Pancreas (tissue), 10 donors: ENCODE data around the gene ZNF768. TPM values are rescaled to one million over a fixed set of nuclear protein-coding genes. Genes with fewer than 3 reads are reported as not detected.
A peak's percentile ranks its signal among the peaks of the same experiment; 100 is the strongest.
"Not testable (repeated sequence)": the region's sequence is repeated elsewhere in the genome, so short reads cannot be mapped to it uniquely, and the experiment has no call there.

Experiments used
- ATAC-seq, 4 donors: fragments of 200-7000 bp; cut with Tn5 transposase; one replicate each; pipeline versions ENCODE4 v1.8.0 to v1.9.1; 2020; ENCODE audit warnings: mild to moderate bottlenecking in 4 of 4, moderate library complexity in 4 of 4
- DNase-seq, 6 donors: peaks; one replicate each; pipeline ENCODE4 v3.0.0-alpha.2; 2020
- FAIRE-seq: peaks from 2 replicates; lab custom pipeline; 2012; peaks lifted over from hg19 to GRCh38; lab: Jason Lieb, UNC
- H3K27ac ChIP-seq, 4 donors: fragments of 200-600 bp; sonication (generic); 1 replicate in 3 of 4; 2 replicates in 1 of 4; pipeline versions ENCODE4 v1.5.0 to v1.8.0; 2020
- H3K27me3 ChIP-seq, 4 donors: fragments of 200-600 bp; one replicate each; pipeline ENCODE4 v1.8.0; 2021
- H3K36me3 ChIP-seq, 3 donors: fragments of 200-600 bp; sonication (generic) in 1 of 3; one replicate each; pipeline versions ENCODE4 v1.5.0 to v1.8.0; 2020 to 2021
- H3K4me1 ChIP-seq, 3 donors: fragments of 200-600 bp; one replicate each; pipeline ENCODE4 v1.8.0; 2021
- H3K4me3 ChIP-seq, 4 donors: fragments of 200-600 bp; sonication (generic) in 2 of 4; one replicate each; pipeline versions ENCODE4 v1.5.0 to v1.8.0; 2020 to 2021
- H3K9me3 ChIP-seq, 4 donors: fragments of 200-600 bp; one replicate each; pipeline ENCODE4 v1.8.0; 2021
- WGBS, 2 donors: extraction: QIAGEN DNeasy Blood & Tissue Kit; methylation state at CpG; one replicate each; pipeline ENCODE4 v1.1.7; 2013; 5-methylcytosine and 5-hydroxymethylcytosine counted together
- intact Hi-C, 3 donors: fragments of 100-400 bp; cut with DNase I; formaldehyde crosslinking; loops; one replicate each; pipeline versions ENCODE4 v1.11.1 to v1.14.2; 2022
- microRNA-seq, 2 donors: library from miRNA; unstranded; fragments of <30 nt; microRNA quantifications; one replicate each; pipeline versions ENCODE4 to v1.1.0, GENCODE V29; 2019 to 2020
- polyA plus RNA-seq, 2 donors: library from polyadenylated mRNA; stranded (reverse); fragments of 200-250 nt; gene quantifications; one replicate each; pipeline ENCODE4 v1.2.3, GENCODE V29; 2013
- total RNA-seq, 6 donors: library from RNA; stranded (reverse); fragmentation: NEBNext Ultra II Directional in 4 of 6; extraction: Animal tissue kit (Norgen Biotek cat#: 25700) in 4 of 6; gene quantifications; one replicate each; pipeline versions ENCODE4 v1.2.1 to v1.2.4, GENCODE V29; 2021 to 2023
- TF ChIP-seq, protein P1 (sequence below), 4 donors: fragments of 200-600 bp; sonication (generic) in 3 of 4; IDR thresholded peaks; one replicate each; pipeline versions ENCODE4 v1.5.0 to v1.8.0; 2021; ENCODE audit warnings: antibody characterized with exemption in 4 of 4
- donor health status: healthy with polysubstance abuse.
- donor health status: DM: no; HTN: no; CAD: no; lungs with moderate emphysema.
- donor health status: DM: no; HTN: no; CAD: no.
- donor health status: control.
- donor health status: control.
- donor health status: Bipolar disorder and iron deficiency.
- donor health status: DM: yes; HTN: yes; CAD: no.
- donor health status: DM: no; HTN: no; CAD: no.
- donor health status: DM: no; HTN: no; CAD: no.
- donor health status: DM: yes; HTN: yes; CAD: no.

The ZNF768 gene
- total and polyA plus RNA-seq, 8 donors = 11.7 to 31.4 (median 15.4) TPM

DNA sequence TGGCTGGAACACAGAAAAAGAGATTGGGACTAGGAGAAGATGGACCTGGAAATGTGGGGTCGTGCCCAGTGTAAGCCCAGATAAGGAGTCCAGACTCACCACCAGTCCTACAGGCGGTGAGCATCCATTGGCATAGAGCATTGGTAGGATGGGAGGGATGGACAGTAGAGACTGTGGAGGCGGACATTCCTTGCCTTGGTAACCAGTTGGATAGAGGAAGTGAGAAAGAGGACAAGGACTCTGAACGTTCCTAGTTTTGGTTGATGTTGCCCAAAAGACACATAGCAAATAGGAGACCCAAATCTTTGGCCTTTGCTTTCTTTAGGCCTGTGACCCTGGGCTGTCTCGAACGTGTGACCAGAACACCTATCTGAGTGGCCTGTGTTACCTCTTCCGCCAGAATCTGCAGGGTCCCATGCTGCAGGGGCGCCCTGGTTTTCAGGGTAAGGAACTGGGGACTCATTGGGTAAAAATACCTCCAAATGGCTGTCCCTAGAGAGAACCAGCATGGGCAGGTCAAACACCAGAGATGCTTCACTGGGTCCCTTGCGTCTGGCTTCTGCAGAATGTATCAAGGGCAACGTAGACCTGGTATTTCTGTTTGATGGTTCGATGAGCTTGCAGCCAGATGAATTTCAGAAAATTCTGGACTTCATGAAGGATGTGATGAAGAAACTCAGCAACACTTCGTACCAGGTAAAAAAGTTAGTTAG, 47.4 kb downstream of the ZNF768 start:
- Histone ChIP-seq H3K4me1 (no peaks in the 10 kb centered on the region), H3K27ac (no peak overlapping the region), H3K36me3 (no peaks in the 10 kb centered on the region), H3K4me3 (no peak overlapping the region), H3K27me3 (peaks cover 0 to under 1% (median 0%) of the 10 kb centered on the region in 4 donors), H3K9me3 (no peaks in the 10 kb centered on the region)
- FAIRE-seq (no peak), ATAC-seq (no peak), DNase-seq (no peak)
- intact Hi-C loops = no loop called here
- 73 to 84% methylated on average over 12 of the region's 12 CpGs for WGBS, 2 donors
- TF ChIP-seq, protein P1, sequence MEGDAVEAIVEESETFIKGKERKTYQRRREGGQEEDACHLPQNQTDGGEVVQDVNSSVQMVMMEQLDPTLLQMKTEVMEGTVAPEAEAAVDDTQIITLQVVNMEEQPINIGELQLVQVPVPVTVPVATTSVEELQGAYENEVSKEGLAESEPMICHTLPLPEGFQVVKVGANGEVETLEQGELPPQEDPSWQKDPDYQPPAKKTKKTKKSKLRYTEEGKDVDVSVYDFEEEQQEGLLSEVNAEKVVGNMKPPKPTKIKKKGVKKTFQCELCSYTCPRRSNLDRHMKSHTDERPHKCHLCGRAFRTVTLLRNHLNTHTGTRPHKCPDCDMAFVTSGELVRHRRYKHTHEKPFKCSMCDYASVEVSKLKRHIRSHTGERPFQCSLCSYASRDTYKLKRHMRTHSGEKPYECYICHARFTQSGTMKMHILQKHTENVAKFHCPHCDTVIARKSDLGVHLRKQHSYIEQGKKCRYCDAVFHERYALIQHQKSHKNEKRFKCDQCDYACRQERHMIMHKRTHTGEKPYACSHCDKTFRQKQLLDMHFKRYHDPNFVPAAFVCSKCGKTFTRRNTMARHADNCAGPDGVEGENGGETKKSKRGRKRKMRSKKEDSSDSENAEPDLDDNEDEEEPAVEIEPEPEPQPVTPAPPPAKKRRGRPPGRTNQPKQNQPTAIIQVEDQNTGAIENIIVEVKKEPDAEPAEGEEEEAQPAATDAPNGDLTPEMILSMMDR (IDR thresholded peaks at IDR 0.05) = no peak

DNA sequence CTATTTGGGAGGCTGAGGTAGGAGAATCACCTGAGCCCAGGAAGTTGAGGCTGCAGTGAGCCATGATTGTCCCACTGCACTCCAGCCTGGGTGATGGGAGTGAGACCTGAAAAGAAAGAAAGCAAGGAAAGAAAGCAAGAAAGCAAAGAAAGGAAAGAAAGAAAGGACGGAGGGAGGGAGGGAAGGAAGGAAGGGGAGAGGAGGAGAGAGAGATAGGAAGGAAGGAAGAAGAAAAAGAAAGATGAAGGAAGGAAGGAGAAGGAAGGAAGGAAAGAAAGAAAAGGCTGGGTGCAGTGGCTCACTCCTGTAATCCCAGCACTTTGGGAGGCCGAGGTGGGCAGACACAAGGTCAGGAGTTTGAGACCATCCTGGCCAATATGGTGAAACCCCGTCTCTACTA, 48.6 kb downstream of the ZNF768 start:
- H3K9me3 ChIP-seq, H3K4me1 ChIP-seq, DNase-seq, FAIRE-seq, ATAC-seq, H3K27ac ChIP-seq, intact Hi-C loops, H3K27me3 ChIP-seq, H3K36me3 ChIP-seq, H3K4me3 ChIP-seq: not testable (repeated sequence)
- WGBS, 2 donors = 73 to 88% methylated on average over 3 of the region's 3 CpGs

DNA sequence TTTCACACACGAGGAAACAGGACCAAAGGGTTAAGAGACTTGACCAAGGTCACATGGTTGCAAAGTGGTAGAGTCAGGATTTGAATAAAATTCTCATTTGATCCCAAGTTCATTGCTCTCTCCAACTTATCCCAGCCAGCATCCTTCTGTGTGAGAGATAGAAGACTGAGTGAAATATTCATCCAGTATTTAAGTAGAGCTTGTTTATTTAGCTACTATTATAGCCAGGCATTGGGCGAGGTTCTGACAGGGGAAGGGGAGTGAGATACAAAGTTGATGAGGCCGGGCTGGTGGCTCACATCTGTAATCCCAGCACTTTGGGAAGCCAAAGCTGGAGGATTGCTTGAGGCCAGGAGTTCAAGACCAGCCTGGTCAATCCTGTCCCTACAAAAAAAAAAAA, 49.4 kb downstream of the ZNF768 start:
- Histone ChIP-seq H3K4me3 (no peak overlapping the region), H3K9me3 (no peaks in the 10 kb centered on the region), H3K4me1 (no peaks in the 10 kb centered on the region), H3K36me3 (no peaks in the 10 kb centered on the region), H3K27me3 (peaks cover 0 to 6% (median 0%) of the 10 kb centered on the region in 4 donors), H3K27ac (no peak overlapping the region)
- DNase-seq = no peak
- TF ChIP-seq, protein P1 (IDR thresholded peaks at IDR 0.05) = no peak
- intact Hi-C loops = no loop called here
- no peak for FAIRE-seq
- ATAC-seq = no peak
- WGBS, 2 donors = 44 to 56% methylated on average over 3 of the region's 3 CpGs

DNA sequence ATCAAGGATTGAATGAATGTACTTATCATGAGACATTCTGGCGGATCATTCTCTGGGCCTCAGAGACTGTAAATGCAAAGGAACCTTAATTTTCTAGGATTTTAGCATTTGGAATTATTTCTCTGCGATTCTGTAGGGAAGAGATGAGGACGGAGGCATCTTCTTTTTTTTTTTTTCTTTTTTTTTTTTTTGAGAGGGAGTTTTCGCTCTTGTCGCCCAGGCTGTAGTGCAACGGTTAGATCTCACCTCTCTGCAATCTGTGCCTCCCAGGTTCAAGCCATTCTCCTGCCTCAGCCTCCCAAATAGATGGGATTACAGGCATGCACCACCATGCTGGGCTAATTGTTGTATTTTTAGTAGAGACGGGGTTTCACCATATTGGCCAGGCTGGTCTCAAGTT, 51.7 kb downstream of the ZNF768 start:
- TF ChIP-seq, protein P1 (IDR thresholded peaks at IDR 0.05) = no peak
- Histone ChIP-seq H3K4me1 (no peaks in the 10 kb centered on the region), H3K27ac (no peak overlapping the region), H3K27me3 (peaks cover 0 to 6% (median 0%) of the 10 kb centered on the region in 4 donors), H3K36me3 (no peaks in the 10 kb centered on the region), H3K9me3 (no peaks in the 10 kb centered on the region), H3K4me3 (no peak overlapping the region)
- FAIRE-seq = no peak
- 80 to 84% methylated on average over 7 of the region's 7 CpGs for whole genome bisulfite sequencing, 2 donors
- intact Hi-C loops = no loop called here
- no peak for ATAC-seq
- DNase-seq = no peak

DNA sequence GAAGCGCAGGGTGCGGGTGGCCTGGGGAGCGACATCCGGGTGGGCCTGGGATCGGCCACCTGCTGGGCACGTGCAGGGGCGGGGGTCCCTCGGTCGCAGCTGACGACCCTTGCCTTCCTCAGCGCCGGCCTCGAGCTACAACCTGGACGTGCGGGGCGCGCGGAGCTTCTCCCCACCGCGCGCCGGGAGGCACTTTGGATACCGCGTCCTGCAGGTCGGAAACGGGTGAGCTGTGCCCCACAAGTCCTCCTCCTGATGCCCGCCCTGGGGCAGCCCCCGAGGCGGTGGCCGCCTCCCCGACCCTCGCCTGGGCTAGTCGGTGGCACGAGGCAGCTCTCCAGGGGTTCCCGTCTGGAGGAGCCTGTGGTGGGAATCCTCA, 52.3 kb downstream of the ZNF768 start:
- ATAC-seq (no peak), DNase-seq (peak in 1 of 6 donors; percentile 54), FAIRE-seq (no peak)
- TF ChIP-seq, protein P1 (IDR thresholded peaks at IDR 0.05) = no peak
- Histone ChIP-seq H3K9me3 (no peaks in the 10 kb centered on the region), H3K4me3 (peak overlapping the region in 1 of 4 donors; percentile 20), H3K36me3 (no peaks in the 10 kb centered on the region), H3K4me1 (no peaks in the 10 kb centered on the region), H3K27ac (no peak overlapping the region), H3K27me3 (peaks cover 0 to 6% (median 0%) of the 10 kb centered on the region in 4 donors)
- intact Hi-C loops = no loop called here
- 18 to 23% methylated on average over 34 to 35 of the region's 35 CpGs for WGBS, 2 donors

Small RNA genes within 50 kb of the gene (microRNA-seq; reads per million reads assigned to microRNA genes)
- 0 reads per million in 2 donors for gene MIR4518

Other genes starting within 250 kb of the ZNF768 start
- gene CD2BP2, start 171.3 kb downstream of the ZNF768 start, total RNA-seq = 10 to 100 TPM; 24.8 to 36.5 (median 29.6) TPM
- 10 to 100 TPM; 29.2 to 34.5 TPM for gene CD2BP2, start 171.3 kb downstream of the ZNF768 start, polyA plus RNA-seq
- 10 to 100 TPM; 14.5 to 23.3 (median 15.2) TPM for gene TBC1D10B, start 156.1 kb downstream of the ZNF768 start, total RNA-seq
- 10 to 100 TPM; 26.9 to 28.2 TPM for gene TBC1D10B, start 156.1 kb downstream of the ZNF768 start, polyA plus RNA-seq
- under 1 TPM in 3 of 6 donors, not detected in 3; 0.24 to 0.84 (median 0.38) TPM for gene MYL11, start 151.8 kb downstream of the ZNF768 start, total RNA-seq
- gene MYL11, start 151.8 kb downstream of the ZNF768 start, polyA plus RNA-seq = under 1 TPM; 0.30 to 0.31 TPM
- 1 to 10 TPM in 5 of 6 donors, under 1 TPM in 1; 0.63 to 1.8 (median 1.2) TPM for gene SEPTIN1, start 144.0 kb downstream of the ZNF768 start, total RNA-seq
- gene SEPTIN1, start 144.0 kb downstream of the ZNF768 start, polyA plus RNA-seq = 1 to 10 TPM; 2.1 to 3.3 TPM
- 1 to 10 TPM; 4.0 to 6.5 (median 4.6) TPM for gene ZNF48, start 131.1 kb downstream of the ZNF768 start, total RNA-seq
- gene ZNF48, start 131.1 kb downstream of the ZNF768 start, polyA plus RNA-seq = 1 to 10 TPM; 3.1 to 5.0 TPM
- 1 to 10 TPM; 1.5 to 5.0 (median 3.1) TPM for gene ZNF771, start 119.0 kb downstream of the ZNF768 start, total RNA-seq
- gene ZNF771, start 119.0 kb downstream of the ZNF768 start, polyA plus RNA-seq = 1 to 10 TPM; 3.0 to 3.8 TPM
- gene DCTPP1, start 96.5 kb downstream of the ZNF768 start, total RNA-seq = 10 to 100 TPM; 12.2 to 20.7 (median 16.6) TPM
- gene DCTPP1, start 96.5 kb downstream of the ZNF768 start, polyA plus RNA-seq = 10 to 100 TPM; 12.2 to 16.9 TPM
- gene SEPHS2, start 80.7 kb downstream of the ZNF768 start, total RNA-seq = 10 to 100 TPM; 17.5 to 35.4 (median 25.4) TPM
- gene SEPHS2, start 80.7 kb downstream of the ZNF768 start, polyA plus RNA-seq = 10 to 100 TPM; 14.8 to 30.3 TPM
- 1 to 10 TPM; 1.1 to 9.1 (median 3.1) TPM for gene ITGAL, start 53.8 kb downstream of the ZNF768 start, total RNA-seq
- gene ITGAL, start 53.8 kb downstream of the ZNF768 start, polyA plus RNA-seq = 1 to 10 TPM in 1 of 2 donors, under 1 TPM in 1; 0.54 to 1.0 TPM
- gene ZNF747, start 8.3 kb upstream of the ZNF768 start, total RNA-seq = 1 to 10 TPM; 2.7 to 6.0 (median 4.5) TPM
- gene ZNF747, start 8.3 kb upstream of the ZNF768 start, polyA plus RNA-seq = 1 to 10 TPM; 5.5 to 6.9 TPM
- gene ZNF764, start 31.8 kb upstream of the ZNF768 start, total RNA-seq = 1 to 10 TPM; 3.1 to 5.6 (median 4.0) TPM
- gene ZNF764, start 31.8 kb upstream of the ZNF768 start, polyA plus RNA-seq = 1 to 10 TPM; 4.8 to 5.4 TPM
- gene ZNF688, start 45.1 kb upstream of the ZNF768 start, total RNA-seq = 10 to 100 TPM in 2 of 6 donors, 1 to 10 TPM in 4; 7.6 to 11.3 (median 9.6) TPM
- 10 to 100 TPM; 24.3 to 26.4 TPM for gene ZNF688, start 45.1 kb upstream of the ZNF768 start, polyA plus RNA-seq
- gene ZNF785, start 59.1 kb upstream of the ZNF768 start, total RNA-seq = 10 to 100 TPM in 1 of 6 donors, 1 to 10 TPM in 5; 7.1 to 12.1 (median 8.1) TPM
- gene ZNF785, start 59.1 kb upstream of the ZNF768 start, polyA plus RNA-seq = 1 to 10 TPM; 6.3 to 8.4 TPM
- 1 to 10 TPM; 4.2 to 6.1 (median 5.4) TPM for gene ZNF689, start 83.8 kb upstream of the ZNF768 start, total RNA-seq
- gene ZNF689, start 83.8 kb upstream of the ZNF768 start, polyA plus RNA-seq = 1 to 10 TPM; 2.9 to 4.4 TPM
- 10 to 100 TPM; 23.5 to 44.8 (median 26.8) TPM for gene PRR14, start 124.4 kb upstream of the ZNF768 start, total RNA-seq
- gene PRR14, start 124.4 kb upstream of the ZNF768 start, polyA plus RNA-seq = 100 to 1,000 TPM; 120 to 164 TPM
- 10 to 100 TPM; 16.1 to 40.4 (median 21.9) TPM for gene FBRS, start 131.9 kb upstream of the ZNF768 start, total RNA-seq
- gene FBRS, start 131.9 kb upstream of the ZNF768 start, polyA plus RNA-seq = 10 to 100 TPM; 47.0 to 60.0 TPM
- 10 to 100 TPM; 21.3 to 39.6 (median 27.4) TPM for gene SRCAP, start 172.6 kb upstream of the ZNF768 start, total RNA-seq
- 10 to 100 TPM in 1 of 2 donors, 1 to 10 TPM in 1; 7.5 to 34.0 TPM for gene SRCAP, start 172.6 kb upstream of the ZNF768 start, polyA plus RNA-seq
- 10 to 100 TPM in 3 of 6 donors, 1 to 10 TPM in 3; 7.9 to 15.7 (median 9.5) TPM for gene PHKG2, start 221.9 kb upstream of the ZNF768 start, total RNA-seq
- 10 to 100 TPM; 42.1 to 42.3 TPM for gene PHKG2, start 221.9 kb upstream of the ZNF768 start, polyA plus RNA-seq
- gene CFAP119, start 235.5 kb upstream of the ZNF768 start, total RNA-seq = 1 to 10 TPM; 1.7 to 5.7 (median 3.0) TPM
- 10 to 100 TPM; 21.4 to 32.1 TPM for gene CFAP119, start 235.5 kb upstream of the ZNF768 start, polyA plus RNA-seq
- 10 to 100 TPM; 37.7 to 66.6 (median 40.6) TPM for gene RNF40, start 235.8 kb upstream of the ZNF768 start, total RNA-seq
- gene RNF40, start 235.8 kb upstream of the ZNF768 start, polyA plus RNA-seq = 10 to 100 TPM; 65.3 to 68.4 TPM